Mucosa of rectum (tissue), 2 donors: ENCODE measurements around the gene CDKAL1.

ENCODE experiments used
- H3K27ac ChIP-seq, 2 donors: one replicate each; pipeline ENCODE4 v1.7.0; 2013; ENCODE audit warnings: inconsistent platforms in 2 of 2, low read depth in 2 of 2, low read length in 2 of 2
- H3K27me3 ChIP-seq, 2 donors: one replicate each; pipeline ENCODE4 v1.7.0; 2013; ENCODE audit warnings: low read length in 2 of 2; ENCODE audit not compliant: control insufficient read depth in 2 of 2, insufficient read depth in 2 of 2
- H3K36me3 ChIP-seq, 2 donors: one replicate each; pipeline ENCODE4 v1.7.0; 2013; ENCODE audit warnings: low read length in 2 of 2; ENCODE audit not compliant: control insufficient read depth in 2 of 2, insufficient read depth in 2 of 2
- H3K4me1 ChIP-seq, 2 donors: one replicate each; pipeline ENCODE4 v1.7.0; 2013; ENCODE audit warnings: low read length in 2 of 2, mild to moderate bottlenecking in 1 of 2; ENCODE audit not compliant: control insufficient read depth in 2 of 2, insufficient read depth in 2 of 2
- H3K4me3 ChIP-seq, 2 donors: one replicate each; pipeline ENCODE4 v1.7.0; 2013; ENCODE audit warnings: low read length in 2 of 2
- H3K9ac ChIP-seq, 2 donors: one replicate each; pipeline ENCODE4 v1.7.0; 2013; ENCODE audit warnings: low read length in 2 of 2, low read depth in 1 of 2, mild to moderate bottlenecking in 1 of 2
- H3K9me3 ChIP-seq, 2 donors: one replicate each; pipeline ENCODE4 v1.7.0; 2013; ENCODE audit warnings: low read length in 2 of 2; ENCODE audit not compliant: control insufficient read depth in 2 of 2
- donor health status: healthy.
- donor health status: Normal muscosa, but diverticular disease.

Gene CDKAL1

DNA sequence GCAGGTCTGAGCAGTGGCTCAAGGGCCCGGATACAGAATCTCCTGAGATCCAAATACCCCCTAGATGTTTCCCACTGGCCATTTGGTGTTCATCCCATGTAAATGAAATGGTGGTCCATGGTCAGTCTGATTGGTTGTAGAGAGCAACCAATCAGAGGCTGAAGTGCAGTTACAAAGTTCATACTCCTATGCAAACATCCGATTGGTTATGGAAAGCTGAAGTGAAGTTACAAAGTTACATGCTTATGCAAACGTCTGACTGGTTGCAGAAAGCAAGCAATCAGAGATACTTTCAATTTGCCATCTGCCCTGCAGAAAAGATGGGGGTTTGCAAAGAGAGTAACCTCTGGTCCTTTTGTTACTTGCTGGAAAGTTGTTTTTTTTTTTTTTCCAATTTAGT is 313.6 kb downstream of the CDKAL1 start:
- no peaks in the 10 kb centered on the region for H3K36me3 ChIP-seq
- H3K9ac ChIP-seq = no peak overlapping the region
- H3K4me3 ChIP-seq = no peak overlapping the region
- H3K27me3 ChIP-seq = no peaks in the 10 kb centered on the region
- no peaks in the 10 kb centered on the region for H3K9me3 ChIP-seq
- H3K27ac ChIP-seq = no peak overlapping the region
- no peaks in the 10 kb centered on the region for H3K4me1 ChIP-seq

- no peaks in the 10 kb centered on the region for H3K27me3 ChIP-seq
These were observed 316.6 kb downstream of the CDKAL1 start for GRCh38 chr6:20850686-20851416.

GRCh38 chr6:20851795-20852194 is 317.5 kb downstream of the CDKAL1 start:
- Histone ChIP-seq H3K9ac (no peak overlapping the region), H3K4me3 (no peak overlapping the region), H3K36me3 (no peaks in the 10 kb centered on the region), H3K9me3 (no peaks in the 10 kb centered on the region), H3K4me1 (no peaks in the 10 kb centered on the region), H3K27ac (no peak overlapping the region), H3K27me3 (no peaks in the 10 kb centered on the region)

More at GRCh38 chr6:20850686-20851416, 316.6 kb downstream of the CDKAL1 start:
- Histone ChIP-seq H3K27ac (no peak overlapping the region), H3K9me3 (no peaks in the 10 kb centered on the region), H3K36me3 (no peaks in the 10 kb centered on the region), H3K4me3 (no peak overlapping the region), H3K4me1 (no peaks in the 10 kb centered on the region), H3K9ac (no peak overlapping the region)

DNA sequence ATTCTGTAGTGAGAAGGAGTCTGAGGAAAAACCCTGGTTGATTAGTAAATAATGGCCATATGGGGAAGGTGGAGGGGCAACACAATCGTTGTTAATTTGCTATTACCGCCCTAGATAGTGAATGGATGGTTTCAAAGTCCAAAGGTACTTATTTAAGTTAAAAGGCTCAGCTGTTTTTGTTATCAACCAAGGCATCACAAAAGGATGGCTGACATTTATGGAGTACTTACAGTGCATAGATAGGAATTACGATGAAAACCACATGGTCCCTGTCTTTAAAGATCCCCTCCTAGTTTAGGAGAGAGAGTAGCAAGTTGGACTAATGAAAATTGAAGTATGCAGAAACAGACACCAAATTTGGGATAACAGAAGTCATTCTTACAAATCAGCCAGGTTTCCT is 319.6 kb downstream of the CDKAL1 start:
- Histone ChIP-seq H3K27ac (no peak overlapping the region), H3K9me3 (no peaks in the 10 kb centered on the region), H3K4me1 (no peaks in the 10 kb centered on the region), H3K36me3 (no peaks in the 10 kb centered on the region), H3K27me3 (no peaks in the 10 kb centered on the region), H3K4me3 (no peak overlapping the region), H3K9ac (no peak overlapping the region)

DNA sequence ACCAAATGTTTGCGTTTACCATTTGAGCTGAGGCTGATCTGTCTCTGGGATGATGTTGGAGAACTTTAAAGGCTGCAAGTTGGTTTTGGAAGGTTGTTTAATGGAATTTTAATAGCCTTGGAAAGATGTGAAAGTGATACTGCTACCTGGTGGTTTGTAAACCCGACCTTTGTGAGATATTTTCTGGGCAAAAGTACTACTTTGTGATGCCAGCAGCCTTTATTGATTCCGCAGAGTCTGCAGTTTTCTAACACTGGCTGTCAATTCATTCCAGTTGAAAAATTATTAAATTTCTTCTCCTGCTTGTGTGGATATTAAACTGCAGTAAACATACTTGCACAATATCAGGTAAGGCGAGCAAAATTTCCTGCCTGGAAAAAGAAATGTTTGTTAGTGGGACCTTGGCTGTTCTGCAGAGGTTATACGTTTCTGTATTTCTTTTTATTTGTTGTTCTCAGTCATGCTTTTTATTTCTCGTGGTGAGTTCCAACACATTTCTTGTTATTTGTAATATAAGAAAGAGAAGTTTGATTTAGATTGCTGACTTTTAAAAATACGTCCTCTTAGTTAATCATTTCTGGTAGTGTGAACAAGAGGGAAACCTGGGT is 322.5 kb downstream of the CDKAL1 start:
- Histone ChIP-seq H3K27ac (no peak overlapping the region), H3K9ac (no peak overlapping the region)

GRCh38 chr6:20861481-20861880 is 327.2 kb downstream of the CDKAL1 start:
- no peaks in the 10 kb centered on the region for H3K27me3 ChIP-seq
- H3K9ac ChIP-seq = no peak overlapping the region

More for the DNA sequence above, 322.5 kb downstream of the CDKAL1 start:
- Histone ChIP-seq H3K36me3 (no peaks in the 10 kb centered on the region), H3K27me3 (no peaks in the 10 kb centered on the region), H3K4me1 (no peaks in the 10 kb centered on the region), H3K9me3 (no peaks in the 10 kb centered on the region), H3K4me3 (no peak overlapping the region)

DNA sequence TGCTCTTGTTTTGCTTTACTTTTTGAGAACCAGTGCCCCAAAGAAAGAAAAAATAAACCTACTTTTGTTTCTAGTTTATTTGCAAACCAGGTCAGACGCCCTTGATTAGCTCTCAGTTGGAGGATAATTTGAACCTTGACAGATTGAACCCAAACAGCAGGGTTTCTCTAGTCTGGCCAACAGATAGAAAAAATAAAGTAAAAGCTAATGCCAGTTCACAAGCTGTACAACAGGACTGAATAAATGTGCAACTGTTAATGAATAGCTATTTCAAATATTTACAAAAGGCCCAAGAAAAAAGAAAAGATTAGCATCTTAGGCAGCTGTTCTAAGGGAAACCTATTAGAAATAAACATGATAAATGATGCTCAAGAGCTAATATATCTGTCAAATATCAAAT is 331.8 kb downstream of the CDKAL1 start:
- no peaks in the 10 kb centered on the region for H3K9me3 ChIP-seq
- H3K36me3 ChIP-seq = no peaks in the 10 kb centered on the region
- H3K27me3 ChIP-seq = no peaks in the 10 kb centered on the region
- no peak overlapping the region for H3K4me3 ChIP-seq
- no peaks in the 10 kb centered on the region for H3K4me1 ChIP-seq
- H3K27ac ChIP-seq = no peak overlapping the region
- H3K9ac ChIP-seq = no peak overlapping the region

More at GRCh38 chr6:20861481-20861880, 327.2 kb downstream of the CDKAL1 start:
- H3K27ac ChIP-seq = no peak overlapping the region
- no peaks in the 10 kb centered on the region for H3K4me1 ChIP-seq
- H3K9me3 ChIP-seq = no peaks in the 10 kb centered on the region
- H3K36me3 ChIP-seq = no peaks in the 10 kb centered on the region
- H3K4me3 ChIP-seq = no peak overlapping the region

DNA sequence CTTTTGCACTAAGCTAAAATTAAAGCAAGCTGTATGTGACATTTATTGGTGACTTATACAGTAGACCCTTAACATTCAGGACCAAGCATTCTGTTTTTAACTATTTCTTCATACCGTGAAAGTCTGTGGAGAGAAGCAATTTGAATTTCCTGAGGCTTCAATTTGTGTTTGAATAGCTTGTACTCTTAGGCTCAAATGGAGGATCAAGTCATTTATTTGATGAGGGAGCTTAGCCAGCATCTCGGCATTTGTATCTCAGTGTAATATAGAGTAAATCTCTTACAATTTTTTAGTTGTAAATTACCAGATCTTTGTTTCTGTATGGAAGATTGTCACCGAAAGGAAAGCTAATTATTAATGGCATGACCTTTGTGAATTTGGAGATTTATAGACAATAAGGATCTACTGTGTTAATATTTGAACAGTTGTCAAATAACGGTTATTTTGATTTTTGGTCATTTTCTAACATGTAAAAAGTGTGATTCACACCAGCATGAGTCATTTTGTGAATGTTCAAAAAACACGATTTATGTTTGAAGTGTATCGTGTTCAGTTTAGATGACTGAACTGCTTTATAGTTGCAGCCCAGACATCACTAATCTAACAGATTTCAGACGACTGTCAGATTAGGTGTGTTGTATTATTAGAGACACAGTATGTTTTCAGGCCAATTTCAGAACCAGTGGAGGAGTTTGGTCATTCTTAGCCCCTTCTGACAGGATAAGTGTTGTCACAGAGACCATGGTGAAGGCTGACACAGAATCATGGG is 332.9 kb downstream of the CDKAL1 start:
- no peaks in the 10 kb centered on the region for H3K9me3 ChIP-seq

DNA sequence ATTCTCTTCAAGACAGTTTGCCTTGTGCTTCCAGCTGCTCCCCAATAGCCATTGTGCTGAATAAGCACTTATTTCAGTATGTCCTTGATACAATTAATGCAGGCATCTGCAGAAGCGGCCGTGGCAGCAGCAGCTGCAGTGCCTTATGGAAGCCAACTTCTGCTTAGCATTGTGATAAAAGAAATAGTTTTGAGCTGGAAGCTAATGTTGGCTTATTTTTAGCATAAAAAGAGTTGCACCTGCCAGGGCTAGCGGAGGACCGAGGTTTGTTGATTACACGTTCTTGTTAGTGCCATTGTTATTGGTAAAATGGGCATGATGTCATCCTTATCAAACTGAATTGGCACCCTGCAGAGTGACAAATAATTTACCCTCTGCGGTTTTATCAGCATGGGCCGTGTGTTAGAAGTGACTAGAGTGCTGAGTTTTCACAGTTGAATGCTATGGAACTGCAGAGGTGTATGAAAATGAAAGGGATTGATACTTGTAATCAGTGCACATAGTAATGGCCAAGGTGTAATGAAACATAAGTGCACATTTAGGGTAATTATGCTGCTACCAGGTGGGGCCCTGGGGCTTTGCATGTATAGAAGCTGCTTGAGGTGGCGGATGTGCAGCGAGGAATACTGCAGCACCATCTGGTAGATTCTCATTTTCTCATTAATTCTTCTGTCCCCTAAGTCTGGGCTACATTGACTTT is 334.3 kb downstream of the CDKAL1 start:
- no peak overlapping the region for H3K9ac ChIP-seq
- no peaks in the 10 kb centered on the region for H3K4me1 ChIP-seq
- H3K36me3 ChIP-seq = no peaks in the 10 kb centered on the region
- H3K27me3 ChIP-seq = no peaks in the 10 kb centered on the region
- H3K4me3 ChIP-seq = no peak overlapping the region
- no peaks in the 10 kb centered on the region for H3K9me3 ChIP-seq
- no peak overlapping the region for H3K27ac ChIP-seq

More for the DNA sequence above, 332.9 kb downstream of the CDKAL1 start:
- Histone ChIP-seq H3K27me3 (no peaks in the 10 kb centered on the region), H3K27ac (no peak overlapping the region), H3K9ac (no peak overlapping the region), H3K4me1 (no peaks in the 10 kb centered on the region), H3K4me3 (no peak overlapping the region), H3K36me3 (no peaks in the 10 kb centered on the region)

DNA sequence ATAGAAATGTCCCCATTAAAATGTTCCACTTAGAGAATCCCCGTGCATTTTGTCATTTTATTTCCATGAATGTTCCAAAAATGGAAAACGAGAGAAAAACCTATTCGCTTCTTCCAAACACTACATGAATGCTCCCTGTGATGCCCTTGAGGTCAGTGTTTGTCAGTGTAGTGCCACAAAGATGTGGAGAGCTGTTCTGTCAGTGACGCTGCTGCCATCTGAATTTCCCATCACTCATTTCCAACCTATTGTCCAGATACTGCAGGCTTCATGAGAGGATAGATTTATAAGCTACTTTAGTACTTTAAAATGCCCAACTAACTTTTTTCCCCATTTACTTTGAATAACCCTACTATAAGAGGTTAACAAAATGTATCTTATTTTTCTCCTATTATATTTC is 335.8 kb downstream of the CDKAL1 start:
- Histone ChIP-seq H3K36me3 (no peaks in the 10 kb centered on the region), H3K4me1 (no peaks in the 10 kb centered on the region), H3K9ac (no peak overlapping the region), H3K4me3 (no peak overlapping the region), H3K27ac (no peak overlapping the region), H3K9me3 (no peaks in the 10 kb centered on the region), H3K27me3 (no peaks in the 10 kb centered on the region)
